AG09319 (cell line): ENCODE measurements around the gene BEND4.

Experiments used
- DNase-seq: peaks from one replicate; pipeline ENCODE4 v3.0.0-alpha.2; 2010; ENCODE audit warnings: low read depth; ENCODE audit errors: extremely low read depth
- TF ChIP-seq, protein P1 (sequence below): IDR thresholded peaks from 2 replicates; pipeline ENCODE4 v1.5.1; 2011; ENCODE audit warnings: low read depth, mild to moderate bottlenecking, inconsistent platforms, low read length, moderate library complexity

Gene BEND4

GRCh38 chr4:42151568-42152506 lies 618 bp downstream of the BEND4 start:
- DNase-seq, result no peak
- TF ChIP-seq, protein P1, sequence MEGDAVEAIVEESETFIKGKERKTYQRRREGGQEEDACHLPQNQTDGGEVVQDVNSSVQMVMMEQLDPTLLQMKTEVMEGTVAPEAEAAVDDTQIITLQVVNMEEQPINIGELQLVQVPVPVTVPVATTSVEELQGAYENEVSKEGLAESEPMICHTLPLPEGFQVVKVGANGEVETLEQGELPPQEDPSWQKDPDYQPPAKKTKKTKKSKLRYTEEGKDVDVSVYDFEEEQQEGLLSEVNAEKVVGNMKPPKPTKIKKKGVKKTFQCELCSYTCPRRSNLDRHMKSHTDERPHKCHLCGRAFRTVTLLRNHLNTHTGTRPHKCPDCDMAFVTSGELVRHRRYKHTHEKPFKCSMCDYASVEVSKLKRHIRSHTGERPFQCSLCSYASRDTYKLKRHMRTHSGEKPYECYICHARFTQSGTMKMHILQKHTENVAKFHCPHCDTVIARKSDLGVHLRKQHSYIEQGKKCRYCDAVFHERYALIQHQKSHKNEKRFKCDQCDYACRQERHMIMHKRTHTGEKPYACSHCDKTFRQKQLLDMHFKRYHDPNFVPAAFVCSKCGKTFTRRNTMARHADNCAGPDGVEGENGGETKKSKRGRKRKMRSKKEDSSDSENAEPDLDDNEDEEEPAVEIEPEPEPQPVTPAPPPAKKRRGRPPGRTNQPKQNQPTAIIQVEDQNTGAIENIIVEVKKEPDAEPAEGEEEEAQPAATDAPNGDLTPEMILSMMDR, result no peak

DNA sequence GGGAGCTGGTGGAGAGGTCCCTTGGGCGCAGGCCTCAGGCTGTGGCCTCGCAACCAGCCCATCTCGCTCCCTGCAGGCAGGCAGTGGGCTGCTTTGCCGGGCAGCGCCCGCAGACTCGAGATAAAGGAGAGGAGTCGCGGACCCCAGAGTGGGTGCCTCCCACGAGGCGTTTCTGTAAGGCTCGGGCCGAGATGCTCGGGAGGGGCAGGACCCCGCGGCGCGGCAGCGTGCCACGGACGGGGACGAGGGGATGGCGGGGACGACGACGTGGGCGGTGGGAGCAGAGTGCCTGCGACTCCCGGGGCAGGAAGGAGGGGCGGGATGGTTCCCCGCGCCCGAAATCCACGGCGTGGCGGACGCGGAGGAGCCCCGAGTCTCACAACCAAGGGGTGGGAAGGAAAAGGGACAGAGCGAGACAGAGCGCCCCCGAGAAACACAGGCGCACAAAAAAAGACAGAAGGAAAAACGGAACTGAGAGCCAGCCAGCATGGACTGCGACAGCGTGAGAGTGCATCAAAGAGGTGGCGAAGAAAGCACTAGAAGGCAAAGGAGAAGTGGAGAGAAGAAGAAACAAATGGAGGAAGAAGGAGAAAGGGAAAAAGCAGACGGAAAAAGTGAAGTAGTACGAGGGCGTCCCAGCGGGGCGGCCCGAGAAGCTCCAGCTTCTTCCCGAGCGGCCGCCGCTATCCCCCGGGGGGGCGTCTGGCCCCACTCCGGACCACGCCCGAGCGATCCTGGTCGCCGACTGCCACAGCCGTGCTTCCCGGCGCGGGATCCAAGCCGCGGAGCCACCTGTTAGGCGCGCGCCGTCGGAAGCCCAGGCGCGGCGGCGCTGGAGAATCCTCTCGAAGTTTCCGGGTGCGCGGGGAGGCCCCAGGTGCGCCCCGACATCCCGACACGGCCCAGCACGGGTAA lies 1.5 kb downstream of the BEND4 start:
- TF ChIP-seq, protein P1, result no peak
- no peak for DNase-seq

DNA sequence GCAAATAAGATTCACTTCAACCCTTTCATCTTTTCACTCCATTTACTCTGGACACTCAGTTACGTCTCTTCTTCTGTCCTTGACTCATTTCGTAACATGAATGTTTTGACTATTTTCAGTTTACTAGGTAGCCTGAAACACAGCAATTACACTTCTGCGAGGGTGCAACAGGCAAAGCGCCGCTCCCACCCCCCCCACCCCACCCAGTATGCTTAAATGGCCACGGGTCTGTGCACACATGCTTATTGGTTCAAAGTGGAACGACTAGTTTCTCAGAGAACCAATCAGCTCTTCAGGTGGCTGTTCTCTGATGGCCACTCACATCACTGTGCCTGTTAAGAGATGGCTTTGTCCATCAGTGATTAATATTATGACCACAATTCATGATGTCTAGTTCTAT lies 3.5 kb downstream of the BEND4 start:
- DNase-seq, result no peak
- TF ChIP-seq, protein P1, result no peak

- TF ChIP-seq, protein P1, result no peak
Measured at GRCh38 chr4:42148425-42148824, 4.0 kb downstream of the BEND4 start.

DNA sequence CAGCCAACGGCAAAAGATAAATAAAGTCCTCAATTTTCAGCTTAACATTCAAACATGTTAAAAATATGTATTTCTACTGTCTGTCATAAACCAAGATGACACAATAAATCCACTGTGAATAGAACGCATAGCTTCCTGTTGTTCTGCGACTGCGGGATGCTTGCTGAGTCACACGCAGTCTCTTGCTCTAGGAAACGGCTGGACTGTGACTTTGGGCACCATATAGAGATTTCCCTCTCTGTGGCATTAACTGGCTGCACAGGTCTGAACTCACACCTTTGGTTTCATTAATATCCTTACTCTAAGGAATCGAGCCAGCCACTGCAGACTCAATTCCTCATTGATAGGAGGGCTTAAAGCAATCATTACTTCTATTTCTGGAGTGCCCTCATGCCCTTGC lies 8.4 kb downstream of the BEND4 start:
- no peak for DNase-seq
- TF ChIP-seq, protein P1, result no peak

More at GRCh38 chr4:42148425-42148824, 4.0 kb downstream of the BEND4 start:
- no peak for DNase-seq

DNA sequence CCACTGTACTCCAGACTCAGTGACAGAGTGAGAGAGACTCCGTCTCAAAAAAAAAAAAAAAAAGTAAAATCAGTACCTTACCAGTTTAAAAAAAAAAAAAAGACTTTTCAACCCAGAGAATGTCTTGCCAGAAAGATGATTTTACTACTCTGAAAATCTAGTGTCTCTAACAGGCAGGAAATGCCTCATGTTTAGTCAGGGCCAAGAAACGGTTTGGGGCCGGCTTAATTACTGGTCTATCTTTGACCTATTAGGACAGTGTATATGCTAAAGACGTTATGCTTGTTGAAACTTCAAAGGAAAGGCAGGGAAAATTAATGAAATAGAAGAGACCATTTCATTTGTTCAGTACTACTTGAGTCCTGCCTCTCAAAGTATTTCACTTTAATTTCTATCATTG lies 9.9 kb downstream of the BEND4 start:
- TF ChIP-seq, protein P1, result no peak
- DNase-seq, result no peak
